Pulmonary artery endothelial cell (primary cell): ENCODE results near the gene PCDHA7. TPM values are rescaled to one million over a fixed set of nuclear protein-coding genes. Genes with fewer than 3 reads are reported as not detected.
"Not testable (repeated sequence)": the region's sequence is repeated elsewhere in the genome, so short reads cannot be mapped to it uniquely, and the experiment has no call there.

Experiments
- DNase-seq: peaks from one replicate; pipeline ENCODE4 v3.0.0-alpha.2; 2011; ENCODE audit warnings: low read depth, low spot score
- total RNA-seq: library from RNA; depleted of rRNA; stranded (reverse); fragments of >200 nt; gene quantifications from 2 replicates; pipeline ENCODE4 v1.2.3, GENCODE V29; 2014

PCDHA7 gene
- total RNA-seq, 1 donor from 2014 or later, result 0.33 TPM

DNA sequence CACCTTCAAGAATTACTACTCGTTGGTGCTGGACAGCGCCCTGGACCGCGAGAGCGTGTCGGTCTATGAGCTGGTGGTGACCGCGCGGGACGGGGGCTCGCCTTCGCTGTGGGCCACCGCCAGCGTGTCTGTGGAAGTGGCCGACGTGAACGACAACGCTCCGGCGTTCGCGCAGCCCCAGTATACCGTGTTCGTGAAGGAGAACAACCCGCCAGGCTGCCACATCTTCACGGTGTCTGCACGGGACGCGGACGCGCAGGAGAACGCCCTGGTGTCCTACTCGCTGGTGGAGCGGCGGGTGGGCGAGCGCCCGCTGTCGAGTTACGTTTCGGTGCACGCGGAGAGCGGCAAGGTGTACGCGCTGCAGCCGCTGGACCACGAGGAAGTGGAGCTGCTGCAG is 11.1 kb upstream of the PCDHA7 start:
- not testable (repeated sequence) for DNase-seq

DNA sequence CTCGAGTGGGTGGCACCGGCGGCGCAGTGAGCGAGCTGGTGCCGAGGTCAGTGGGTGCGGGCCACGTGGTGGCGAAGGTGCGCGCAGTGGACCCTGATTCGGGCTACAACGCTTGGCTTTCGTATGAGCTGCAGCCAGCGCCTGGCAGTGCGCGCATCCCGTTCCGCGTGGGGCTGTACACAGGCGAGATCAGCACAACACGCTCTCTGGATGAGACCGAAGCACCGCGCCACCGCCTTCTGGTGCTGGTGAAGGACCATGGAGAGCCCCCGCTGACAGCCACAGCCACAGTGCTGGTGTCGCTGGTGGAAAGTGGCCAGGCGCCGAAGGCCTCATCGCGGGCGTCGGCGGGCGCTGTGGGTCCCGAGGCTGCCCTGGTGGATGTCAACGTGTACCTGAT is 10.6 kb upstream of the PCDHA7 start:
- no peak for DNase-seq

DNA sequence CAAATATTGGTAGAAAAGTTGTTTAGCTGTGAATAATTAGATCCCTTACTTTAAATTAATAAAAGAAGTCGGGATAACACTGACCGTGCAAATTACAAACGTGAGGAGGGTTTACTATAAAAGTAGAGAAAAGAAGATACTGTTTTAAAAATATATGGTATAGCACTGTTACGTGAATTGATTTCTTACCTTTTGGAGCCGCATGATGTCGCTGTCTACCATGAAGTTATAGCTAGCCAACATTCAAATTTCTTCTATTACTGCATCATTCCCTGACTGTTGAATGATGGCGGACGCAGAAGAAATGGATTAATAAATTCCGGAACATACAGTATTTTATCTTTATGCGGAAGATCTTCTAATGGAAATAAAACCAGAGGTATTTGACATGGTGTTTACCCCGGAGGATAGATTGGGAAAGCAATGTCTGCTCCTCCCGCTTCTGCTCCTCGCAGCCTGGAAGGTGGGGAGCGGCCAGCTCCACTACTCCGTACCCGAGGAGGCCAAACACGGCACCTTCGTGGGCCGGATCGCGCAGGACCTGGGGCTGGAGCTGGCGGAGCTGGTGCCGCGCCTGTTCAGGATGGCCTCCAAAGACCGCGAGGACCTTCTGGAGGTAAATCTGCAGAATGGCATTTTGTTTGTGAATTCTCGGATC is 6.2 kb upstream of the PCDHA7 start, which contains the start of gene PCDHA6:
Gene PCDHA6, plus strand, starts transcription at position 257 of the 658 bp plus-strand sequence. Its CDS starts 132 bp downstream, at position 389.
- DNase-seq, result no peak

DNA sequence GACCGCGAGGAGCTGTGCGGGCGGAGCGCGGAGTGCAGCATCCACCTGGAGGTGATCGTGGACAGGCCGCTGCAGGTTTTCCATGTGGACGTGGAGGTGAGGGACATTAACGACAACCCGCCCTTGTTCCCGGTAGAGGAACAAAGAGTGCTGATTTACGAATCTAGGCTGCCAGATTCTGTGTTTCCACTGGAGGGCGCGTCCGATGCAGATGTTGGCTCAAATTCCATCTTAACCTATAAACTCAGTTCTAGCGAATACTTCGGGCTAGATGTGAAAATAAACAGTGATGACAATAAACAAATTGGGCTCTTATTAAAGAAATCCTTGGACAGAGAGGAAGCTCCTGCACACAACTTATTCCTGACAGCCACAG is 5.7 kb upstream of the PCDHA7 start:
- no peak for DNase-seq

GRCh38 chr5:140829511-140830501 is 4.3 kb upstream of the PCDHA7 start:
- DNase-seq, result not testable (repeated sequence)

DNA sequence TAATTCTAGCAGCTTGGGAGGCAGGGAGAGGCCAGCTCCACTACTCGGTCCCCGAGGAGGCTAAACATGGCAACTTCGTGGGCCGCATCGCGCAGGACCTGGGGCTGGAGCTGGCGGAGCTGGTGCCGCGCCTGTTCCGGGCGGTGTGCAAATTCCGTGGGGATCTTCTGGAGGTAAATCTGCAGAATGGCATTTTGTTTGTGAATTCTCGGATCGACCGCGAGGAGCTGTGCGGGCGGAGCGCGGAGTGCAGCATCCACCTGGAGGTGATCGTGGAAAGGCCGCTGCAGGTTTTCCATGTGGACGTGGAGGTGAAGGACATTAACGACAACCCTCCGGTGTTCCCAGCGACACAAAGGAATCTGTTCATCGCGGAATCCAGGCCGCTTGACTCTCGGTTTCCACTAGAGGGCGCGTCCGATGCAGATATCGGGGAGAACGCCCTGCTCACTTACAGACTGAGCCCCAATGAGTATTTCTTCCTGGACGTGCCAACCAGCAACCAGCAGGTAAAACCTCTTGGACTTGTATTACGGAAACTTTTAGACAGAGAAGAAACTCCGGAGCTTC is 455 bp downstream of the PCDHA7 start:
- not testable (repeated sequence) for DNase-seq

DNA sequence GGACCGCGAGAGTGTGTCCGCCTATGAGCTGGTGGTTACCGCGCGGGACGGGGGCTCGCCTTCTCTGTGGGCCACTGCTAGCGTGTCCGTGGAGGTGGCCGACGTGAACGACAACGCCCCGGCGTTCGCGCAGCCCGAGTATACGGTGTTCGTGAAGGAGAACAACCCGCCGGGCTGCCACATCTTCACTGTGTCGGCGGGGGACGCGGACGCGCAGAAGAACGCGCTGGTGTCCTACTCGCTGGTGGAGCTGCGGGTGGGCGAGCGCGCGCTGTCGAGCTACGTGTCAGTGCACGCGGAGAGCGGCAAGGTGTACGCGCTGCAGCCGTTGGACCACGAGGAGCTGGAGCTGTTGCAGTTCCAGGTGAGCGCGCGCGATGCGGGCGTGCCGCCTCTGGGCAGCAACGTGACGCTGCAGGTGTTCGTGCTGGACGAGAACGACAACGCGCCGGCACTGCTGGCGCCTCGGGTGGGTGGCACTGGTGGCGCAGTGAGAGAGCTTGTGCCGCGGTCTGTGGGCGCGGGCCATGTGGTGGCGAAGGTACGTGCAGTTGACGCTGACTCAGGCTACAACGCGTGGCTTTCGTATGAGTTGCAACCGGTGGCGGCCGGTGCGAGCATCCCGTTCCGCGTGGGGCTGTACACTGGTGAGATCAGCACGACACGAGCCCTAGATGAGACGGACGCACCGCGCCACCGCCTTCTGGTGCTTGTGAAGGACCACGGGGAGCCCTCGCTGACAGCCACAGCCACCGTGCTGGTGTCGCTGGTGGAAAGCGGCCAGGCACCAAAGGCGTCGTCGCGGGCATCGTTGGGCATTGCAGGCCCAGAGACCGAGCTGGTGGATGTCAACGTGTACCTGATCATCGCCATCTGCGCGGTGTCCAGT is 1.8 kb downstream of the PCDHA7 start:
- no peak for DNase-seq

- no peak for DNase-seq
These were observed 7.2 kb downstream of the PCDHA7 start, which contains the start of gene PCDHA8 for GRCh38 chr5:140840978-140841962. PCDHA8 (plus strand) TSS chr5:140841187; CDS start chr5:140841322, 135 bp downstream.

DNA sequence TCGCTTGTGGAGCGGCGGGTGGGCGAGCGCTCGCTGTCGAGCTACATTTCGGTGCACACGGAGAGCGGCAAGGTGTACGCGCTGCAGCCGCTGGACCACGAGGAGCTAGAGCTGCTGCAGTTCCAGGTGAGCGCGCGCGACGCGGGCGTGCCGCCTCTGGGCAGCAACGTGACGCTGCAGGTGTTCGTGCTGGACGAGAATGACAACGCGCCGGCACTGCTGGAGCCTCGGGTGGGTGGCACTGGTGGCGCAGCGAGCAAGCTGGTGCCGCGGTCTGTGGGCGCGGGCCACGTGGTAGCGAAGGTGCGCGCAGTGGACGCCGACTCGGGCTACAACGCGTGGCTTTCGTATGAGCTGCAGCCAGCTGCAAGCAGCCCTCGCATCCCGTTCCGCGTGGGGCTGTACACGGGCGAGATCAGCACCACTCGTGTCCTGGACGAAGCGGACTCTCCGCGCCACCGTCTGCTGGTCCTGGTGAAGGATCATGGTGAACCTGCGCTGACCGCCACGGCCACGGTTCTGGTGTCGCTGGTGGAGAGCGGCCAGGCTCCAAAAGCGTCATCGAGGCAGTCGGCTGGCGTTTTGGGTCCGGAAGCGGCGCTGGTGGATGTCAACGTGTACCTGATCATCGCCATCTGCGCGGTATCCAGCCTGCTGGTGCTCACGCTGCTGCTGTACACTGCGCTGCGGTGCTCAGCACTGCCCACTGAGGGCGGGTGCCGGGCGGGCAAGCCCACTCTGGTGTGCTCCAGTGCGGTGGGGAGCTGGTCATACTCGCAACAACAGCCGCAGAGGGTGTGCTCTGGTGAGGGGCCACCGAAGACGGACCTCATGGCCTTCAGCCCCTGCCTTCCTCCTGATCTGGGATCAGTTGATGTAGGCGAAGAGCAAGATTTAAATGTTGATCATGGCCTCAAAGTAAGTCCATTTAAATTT is 9.0 kb downstream of the PCDHA7 start:
- DNase-seq, result no peak

DNA sequence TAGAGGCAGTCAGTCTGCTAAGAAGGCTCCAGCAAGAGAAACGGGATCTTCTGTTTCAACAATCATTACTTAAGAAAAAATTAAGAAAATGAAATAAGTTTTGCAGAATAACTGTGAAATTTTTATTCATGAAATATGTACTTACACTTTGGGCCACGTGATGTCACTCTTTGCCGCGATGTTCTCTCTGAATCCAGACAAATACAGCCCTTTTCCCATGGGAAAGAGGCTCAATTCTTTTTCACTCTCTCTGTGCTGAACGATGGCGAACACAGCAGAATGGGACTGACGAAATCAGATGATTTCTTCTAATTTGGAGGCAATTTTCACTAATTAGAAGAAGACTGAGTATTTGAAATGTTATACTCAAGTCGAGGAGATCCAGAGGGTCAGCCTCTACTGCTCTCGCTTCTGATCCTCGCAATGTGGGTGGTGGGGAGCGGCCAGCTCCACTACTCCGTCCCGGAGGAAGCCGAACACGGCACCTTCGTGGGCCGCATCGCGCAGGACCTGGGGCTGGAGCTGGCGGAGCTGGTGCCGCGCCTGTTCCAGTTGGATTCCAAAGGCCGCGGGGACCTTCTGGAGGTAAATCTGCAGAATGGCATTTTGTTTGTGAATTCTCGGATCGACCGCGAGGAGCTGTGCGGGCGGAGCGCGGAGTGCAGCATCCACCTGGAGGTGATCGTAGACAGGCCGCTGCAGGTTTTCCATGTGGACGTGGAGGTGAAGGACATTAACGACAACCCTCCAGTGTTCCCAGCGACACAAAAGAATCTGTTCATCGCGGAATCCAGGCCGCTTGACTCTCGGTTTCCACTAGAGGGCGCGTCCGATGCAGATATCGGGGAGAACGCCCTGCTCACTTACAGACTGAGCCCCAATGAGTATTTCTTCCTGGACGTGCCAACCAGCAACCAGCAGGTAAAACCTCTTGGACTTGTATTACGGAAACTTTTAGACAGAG is 14.4 kb downstream of the PCDHA7 start, which contains the start of gene PCDHA9:
Gene PCDHA9, plus strand, starts transcription at position 244 of the 964 bp plus-strand sequence. Its CDS starts 114 bp downstream, at position 358.
- DNase-seq, result not testable (repeated sequence)

- DNase-seq, result not testable (repeated sequence)
These were observed 16.0 kb downstream of the PCDHA7 start for GRCh38 chr5:140849831-140850634.

DNA sequence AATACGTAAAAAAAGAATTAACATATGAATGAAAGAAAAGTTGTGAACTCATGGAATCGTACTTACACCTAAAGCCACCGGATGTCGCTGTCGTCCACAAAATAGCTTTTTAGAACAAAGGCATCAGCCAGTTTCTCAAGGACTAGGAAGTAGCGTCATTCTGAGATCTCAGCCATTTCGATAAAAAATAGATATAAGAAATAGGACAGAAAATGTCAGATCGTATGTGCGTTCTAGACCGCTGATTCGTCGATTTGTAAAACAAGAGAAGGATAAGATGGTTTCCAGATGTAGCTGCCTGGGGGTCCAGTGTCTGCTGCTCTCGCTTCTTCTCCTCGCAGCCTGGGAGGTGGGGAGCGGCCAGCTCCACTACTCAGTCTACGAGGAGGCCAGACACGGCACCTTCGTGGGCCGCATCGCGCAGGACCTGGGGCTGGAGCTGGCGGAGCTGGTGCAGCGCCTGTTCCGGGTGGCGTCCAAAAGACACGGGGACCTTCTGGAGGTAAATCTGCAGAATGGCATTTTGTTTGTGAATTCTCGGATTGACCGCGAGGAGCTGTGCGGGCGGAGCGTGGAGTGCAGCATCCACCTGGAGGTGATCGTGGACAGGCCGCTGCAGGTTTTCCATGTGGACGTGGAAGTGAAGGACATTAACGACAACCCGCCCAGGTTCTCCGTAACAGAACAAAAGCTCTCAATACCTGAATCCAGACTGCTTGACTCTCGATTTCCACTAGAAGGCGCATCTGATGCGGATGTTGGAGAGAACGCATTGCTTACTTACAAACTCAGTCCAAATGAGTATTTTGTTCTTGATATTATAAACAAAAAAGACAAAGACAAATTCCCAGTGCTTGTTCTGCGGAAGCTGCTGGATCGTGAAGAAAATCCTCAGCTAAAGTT is 22.0 kb downstream of the PCDHA7 start, which contains the start of gene PCDHA10:
Gene PCDHA10, plus strand, starts transcription at position 126 of the 903 bp plus-strand sequence. Its CDS starts 152 bp downstream, at position 278.
- no peak for DNase-seq

- DNase-seq, result no peak
These were observed 23.3 kb downstream of the PCDHA7 start for GRCh38 chr5:140857177-140857986.

GRCh38 chr5:140857987-140858240 is 23.8 kb downstream of the PCDHA7 start:
- DNase-seq, result no peak
